ENCODE results near the gene CNKSR2. TPM values are rescaled to one million over a fixed set of nuclear protein-coding genes. Genes with fewer than 3 reads are reported as not detected.

CNKSR2 gene
- total and polyA plus RNA-seq, 2 experiments from 2014 or later = 13.9 to 40.9 TPM

GRCh38 chrX:21565025-21565424 is 190.8 kb downstream of the CNKSR2 start:
- Histone ChIP-seq H3K27ac (ENCODE audit: low read depth) (no peak overlapping the region), H3F3A (replicated peaks; ENCODE audit: low read depth) (no peaks in the 10 kb centered on the region), H3K4me3 (no peak overlapping the region), H3K4me2 (no peak overlapping the region), H3K4me1 (ENCODE audit: insufficient read depth) (0 out of 2 replicates have a peak, but pooled peaks cover 3% of the 10 kb centered on the region), H3K27me3 (ENCODE audit: insufficient read depth) (no peaks in the 10 kb centered on the region), H4K20me1 (replicated peaks; ENCODE audit: insufficient read depth) (no peaks in the 10 kb centered on the region), H3K9me2 (ENCODE audit: insufficient read depth) (no peaks in the 10 kb centered on the region), H3K79me2 (replicated peaks; ENCODE audit: insufficient read depth) (no peaks in the 10 kb centered on the region), H3K36me3 (ENCODE audit: insufficient read depth) (no peaks in the 10 kb centered on the region), H2AFZ (no peak overlapping the region)
- H3K27ac Mint-ChIP-seq = no peak overlapping the region
- TF ChIP-seq NANOG (IDR thresholded peaks at IDR 0.05; ENCODE audit: borderline replicate concordance) = no peak
- no peak for TF ChIP-seq ZNF462 (CRISPR knock-in tag; IDR thresholded peaks at IDR 0.05)
- no peak for TF ChIP-seq ETS1 (IDR thresholded peaks at IDR 0.05)
- TF ChIP-seq ZNF114 (CRISPR knock-in tag; IDR thresholded peaks at IDR 0.05) = no peak
- TF ChIP-seq CREB1 (CRISPR knock-in tag; IDR thresholded peaks at IDR 0.05; ENCODE audit: low read depth) = no peak
- TF ChIP-seq STAT1 (IDR thresholded peaks at IDR 0.05; ENCODE audit: unreplicated experiment) = no peak
- TF ChIP-seq EZH2 (IDR thresholded peaks at IDR 0.05; ENCODE audit: low read depth, unreplicated experiment) = no peak
- no peak for TF ChIP-seq REST (IDR thresholded peaks at IDR 0.05; ENCODE audit: unreplicated experiment)
- TF ChIP-seq CTCF (conservative IDR thresholded peaks at IDR 0.05; ENCODE audit: low read depth in 2 of 2) = no peak
- no peak for TF ChIP-seq POLR2AphosphoS5 (IDR thresholded peaks at IDR 0.05; ENCODE audit: low read depth)
- TF ChIP-seq EZH2phosphoT487 (IDR thresholded peaks at IDR 0.05; ENCODE audit: unreplicated experiment) = no peak
- H3K27me3 Mint-ChIP-seq (ENCODE audit: insufficient read depth, low read depth, poor library complexity) = no peaks in the 10 kb centered on the region
- ATAC-seq (no peak), DNase-seq (ENCODE audit: low spot score) (no peak)
- H3K4me3 Mint-ChIP-seq = no peak overlapping the region
- peaks cover 2% of the 10 kb centered on the region; the same call in 1 of the 3 replicates for H3K4me1 Mint-ChIP-seq
- no peaks in the 10 kb centered on the region for H3K9me3 Mint-ChIP-seq
- H3K36me3 Mint-ChIP-seq (ENCODE audit: low read depth) = no peaks in the 10 kb centered on the region; the same call in 2 of the 3 replicates
